Smooth muscle cell (in vitro differentiated cells): ENCODE results near the gene RAB1B. TPM values are rescaled to one million over a fixed set of nuclear protein-coding genes. Genes with fewer than 3 reads are reported as not detected.

ENCODE experiments used
- DNase-seq: peaks from one replicate; lab custom pipeline; 2025; ENCODE audit not compliant: unreplicated experiment; lab: John Stamatoyannopoulos, UW
- H2AFZ ChIP-seq: fragments of 200-600 bp; sonication (generic); 2 replicates; pipeline ENCODE4 v1.6.0; 2016; ENCODE audit warnings: antibody characterized with exemption, low read depth, mild to moderate bottlenecking
- H3F3A ChIP-seq: fragments of 200-600 bp; sonication (generic); 2 replicates; pipeline ENCODE4 v1.6.0; 2017; ENCODE audit warnings: antibody characterized with exemption, low read depth
- H3K27ac ChIP-seq: fragments of 200-600 bp; sonication (generic); 2 replicates; pipeline ENCODE4 v1.5.1; 2016; ENCODE audit warnings: low read depth, mild to moderate bottlenecking
- H3K27me3 ChIP-seq: fragments of 200-600 bp; sonication (generic); 2 replicates; pipeline ENCODE4 v1.6.1; 2016; ENCODE audit warnings: low read depth, mild to moderate bottlenecking
- H3K36me3 ChIP-seq: fragments of 200-600 bp; sonication (generic); 2 replicates; pipeline ENCODE4 v1.5.1; 2016; ENCODE audit warnings: low read depth
- H3K4me1 ChIP-seq: fragments of 200-600 bp; sonication (generic); 2 replicates; pipeline ENCODE4 v1.5.1; 2016; ENCODE audit warnings: low read depth
- H3K4me2 ChIP-seq: fragments of 200-600 bp; sonication (generic); 2 replicates; pipeline ENCODE4 v1.6.0; 2016; ENCODE audit warnings: mild to moderate bottlenecking
- H3K4me3 ChIP-seq: fragments of 200-600 bp; sonication (generic); 2 replicates; pipeline ENCODE4 v1.5.1; 2016; ENCODE audit warnings: mild to moderate bottlenecking
- H3K79me2 ChIP-seq: fragments of 200-600 bp; sonication (generic); 2 replicates; pipeline ENCODE4 v1.6.0; 2016; ENCODE audit warnings: low read depth, mild to moderate bottlenecking
- H3K9ac ChIP-seq: fragments of 200-600 bp; sonication (generic); 2 replicates; pipeline ENCODE4 v1.6.0; 2016; ENCODE audit warnings: low read depth
- H3K9me3 ChIP-seq: fragments of 200-600 bp; sonication (generic); replicated peaks from 2 replicates; pipeline ENCODE4 v1.5.1; 2016; ENCODE audit warnings: low read depth
- H4K20me1 ChIP-seq: fragments of 200-600 bp; sonication (generic); 2 replicates; pipeline ENCODE4 v1.6.0; 2016; ENCODE audit warnings: low read depth
- CTCF ChIP-seq: fragments of 200-600 bp; sonication (generic); IDR thresholded peaks from 2 replicates; pipeline ENCODE4 v1.5.1; 2017; ENCODE audit warnings: borderline replicate concordance, mild to moderate bottlenecking, antibody characterized with exemption; ENCODE audit not compliant: insufficient read depth, poor library complexity, severe bottlenecking
- WGBS: methylation state at CpG from one replicate; pipeline ENCODE4 v1.1.7; 2016; ENCODE audit warnings: low lambda C conversion rate; 5-methylcytosine and 5-hydroxymethylcytosine counted together
- polyA plus RNA-seq: library from polyadenylated mRNA; unstranded; fragments of >200 nt; fragmentation: Nextera tagmentation; extraction: Ambion mirVana; gene quantifications from 2 replicates; pipeline ENCODE4 v1.2.1, GENCODE V29; 2016
- total RNA-seq: library from RNA; depleted of rRNA; stranded (reverse); fragments of >200 nt; gene quantifications from 2 replicates; pipeline ENCODE4 v1.2.3, GENCODE V29; 2014

RAB1B gene
- total RNA-seq, result 53.3 and 57.7 TPM in 2 replicates
- polyA plus RNA-seq, result 20.9 and 23.3 TPM in 2 replicates

- Histone ChIP-seq H3K9ac (peak within 1 kb of the TSS; percentile 91), H3K79me2 (peaks cover 27% of the 10 kb centered on the region), H3F3A (peaks cover 5% of the 10 kb centered on the region), H3K36me3 (no peaks in the 10 kb centered on the region), H3K27me3 (no peaks in the 10 kb centered on the region), H3K9me3 (no peaks in the 10 kb centered on the region), H3K27ac (peak within 1 kb of the TSS; percentile 85), H3K4me1 (peaks cover 5% of the 10 kb centered on the region), H2AFZ (no peak within 1 kb of the TSS), H4K20me1 (peaks cover 39% of the 10 kb centered on the region), H3K4me2 (peak within 1 kb of the TSS; percentile 96), H3K4me3 (peak within 1 kb of the TSS; percentile 81)
- TF ChIP-seq CTCF, result no peak
- peak; percentile 100 for DNase-seq
- under 1% methylated on average over 52 of the region's 64 CpGs for WGBS
Measured at GRCh38 chr11:66268244-66268951, at the start of gene RAB1B. Gene RAB1B (plus strand): TSS chr11:66268639. CDS start chr11:66268680, 41 bp downstream.

- DNase-seq, result no peak
- Histone ChIP-seq H3K4me1 (no peaks in the 10 kb centered on the region), H3K27me3 (no peaks in the 10 kb centered on the region), H3K4me2 (no peak overlapping the region), H3K4me3 (no peak overlapping the region), H2AFZ (no peak overlapping the region), H3K9me3 (no peaks in the 10 kb centered on the region), H3F3A (no peaks in the 10 kb centered on the region), H3K36me3 (peaks cover under 1% of the 10 kb centered on the region), H3K9ac (no peak overlapping the region), H3K79me2 (no peaks in the 10 kb centered on the region), H3K27ac (no peak overlapping the region), H4K20me1 (peaks cover 10% of the 10 kb centered on the region)
- no peak for TF ChIP-seq CTCF
- 96% methylated on average over 18 of the region's 18 CpGs for WGBS
Measured at GRCh38 chr11:66218846-66219620, 49.4 kb upstream of the RAB1B start.

DNA sequence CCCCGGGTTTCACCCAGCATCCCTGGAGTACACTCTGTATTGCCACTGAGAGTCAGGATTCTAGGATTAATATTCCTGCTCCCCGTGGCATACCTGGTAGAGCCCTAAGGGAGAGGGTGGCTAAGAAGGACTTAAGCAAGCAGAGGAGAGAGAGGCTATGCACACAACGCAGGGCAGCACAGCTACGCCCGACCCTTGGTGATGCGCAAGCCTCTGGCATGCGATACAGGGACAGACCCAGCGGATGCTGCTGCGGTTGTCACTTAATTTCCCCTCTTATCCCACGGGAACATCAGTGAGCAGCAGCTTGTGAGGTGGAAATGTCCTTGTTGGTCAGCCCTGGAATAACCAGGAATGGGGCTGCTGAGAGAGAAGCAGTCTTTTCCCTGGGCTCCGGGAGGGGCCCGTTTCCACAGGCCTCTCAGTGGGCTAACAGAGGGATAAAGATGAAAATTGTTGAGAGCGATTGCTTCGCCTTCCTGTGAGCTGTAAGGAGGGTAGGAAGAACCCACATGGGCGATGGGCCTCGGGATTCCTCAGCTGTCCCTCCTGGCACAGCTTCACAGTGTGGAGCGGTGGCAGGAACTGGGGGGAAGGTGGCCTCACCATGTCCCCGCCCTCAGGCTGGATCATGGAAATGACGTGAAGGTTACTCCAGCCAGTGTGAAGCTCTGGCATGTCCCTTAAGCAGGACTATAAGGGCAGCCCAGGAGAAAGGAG lies 48.4 kb upstream of the RAB1B start:
- Histone ChIP-seq H3F3A (no peaks in the 10 kb centered on the region), H3K9ac (no peak overlapping the region), H4K20me1 (peaks cover 11% of the 10 kb centered on the region), H3K36me3 (peaks cover 10% of the 10 kb centered on the region), H3K4me1 (no peaks in the 10 kb centered on the region), H3K27me3 (no peaks in the 10 kb centered on the region), H2AFZ (no peak overlapping the region), H3K4me2 (no peak overlapping the region), H3K27ac (no peak overlapping the region), H3K79me2 (no peaks in the 10 kb centered on the region), H3K4me3 (no peak overlapping the region), H3K9me3 (no peaks in the 10 kb centered on the region)
- 95% methylated on average over 19 of the region's 19 CpGs for WGBS
- DNase-seq, result no peak
- TF ChIP-seq CTCF, result no peak
